GM12801 (cell line): ENCODE data around the gene SRPRA.

ENCODE experiments used
- CTCF ChIP-seq: IDR thresholded peaks from one replicate; pipeline ENCODE4 v1.5.1; 2011; ENCODE audit warnings: control low read depth; ENCODE audit not compliant: insufficient read length; ENCODE audit errors: extremely low read depth

SRPRA gene

GRCh38 chr11:126265811-126266210 is 2.9 kb downstream of the SRPRA start:
- TF ChIP-seq CTCF: no peak

- TF ChIP-seq CTCF: no peak
Observed at GRCh38 chr11:126263489-126263888, 5.2 kb downstream of the SRPRA start.

GRCh38 chr11:126262216-126262615 is 6.5 kb downstream of the SRPRA start:
- TF ChIP-seq CTCF: no peak

- no peak for TF ChIP-seq CTCF
Observed at GRCh38 chr11:126257764-126258163, 10.9 kb downstream of the SRPRA start.

GRCh38 chr11:126257144-126257543 is 11.6 kb downstream of the SRPRA start:
- no peak for TF ChIP-seq CTCF

- no peak for TF ChIP-seq CTCF
Observed at GRCh38 chr11:126256216-126256615, 12.5 kb downstream of the SRPRA start.

- TF ChIP-seq CTCF: no peak
Observed at GRCh38 chr11:126254819-126255218, 13.9 kb downstream of the SRPRA start.

GRCh38 chr11:126253265-126253664 is 15.4 kb downstream of the SRPRA start:
- TF ChIP-seq CTCF: no peak
